Fibroblast of peridontal ligament (primary cell): Measurements from ENCODE around the gene CIPC.
A peak's percentile ranks its signal among the peaks of the same experiment; 100 is the strongest.

Experiments
- DNase-seq: peaks from one replicate; pipeline ENCODE4 v3.0.0-alpha.2; 2010; ENCODE audit errors: extremely low read depth

CIPC gene

GRCh38 chr14:77097700-77098528, at the start of gene CIPC:
TSS of gene CIPC (plus strand) at chr14:77098258. CDS start at chr14:77105709, 7,451 bp downstream.
- DNase-seq: peak; percentile 98

GRCh38 chr14:77051116-77051515, 46.9 kb upstream of the CIPC start:
- DNase-seq: no peak

GRCh38 chr14:77052281-77053044, 45.6 kb upstream of the CIPC start:
- DNase-seq: no peak

GRCh38 chr14:77053046-77053841, 44.8 kb upstream of the CIPC start:
- peak; percentile 57 for DNase-seq

GRCh38 chr14:77055306-77055705, 42.8 kb upstream of the CIPC start:
- no peak for DNase-seq

GRCh38 chr14:77055981-77056380, 42.1 kb upstream of the CIPC start:
- no peak for DNase-seq

- no peak for DNase-seq
These were observed 39.9 kb upstream of the CIPC start for GRCh38 chr14:77058117-77058516.

- DNase-seq: no peak
These were observed 39.3 kb upstream of the CIPC start for GRCh38 chr14:77058785-77059184.

GRCh38 chr14:77059276-77059915, 38.7 kb upstream of the CIPC start:
- DNase-seq: peak; percentile 57

GRCh38 chr14:77061630-77062257, 36.3 kb upstream of the CIPC start:
- no peak for DNase-seq

- no peak for DNase-seq
These were observed 35.8 kb upstream of the CIPC start for GRCh38 chr14:77062261-77062660.

- peak; percentile 41 for DNase-seq
These were observed 34.4 kb upstream of the CIPC start for GRCh38 chr14:77063571-77064171.

GRCh38 chr14:77064521-77065178, 33.4 kb upstream of the CIPC start:
- DNase-seq: no peak

GRCh38 chr14:77065851-77066577, 32.0 kb upstream of the CIPC start:
- DNase-seq: no peak

- no peak for DNase-seq
These were observed 31.4 kb upstream of the CIPC start for GRCh38 chr14:77066578-77067172.

GRCh38 chr14:77067632-77068516, 30.2 kb upstream of the CIPC start:
- DNase-seq: peak; percentile 61

GRCh38 chr14:77068517-77069200, 29.4 kb upstream of the CIPC start:
- DNase-seq: no peak

- DNase-seq: no peak
These were observed 28.5 kb upstream of the CIPC start for GRCh38 chr14:77069551-77069950.
